ENCODE data around the gene KCTD1. TPM values are rescaled to one million over a fixed set of nuclear protein-coding genes. Genes with fewer than 3 reads are reported as not detected.

KCTD1 gene
- polyA plus RNA-seq, 1 of the 3 experiments (the other 2 are of a cell fraction) = 12.8 TPM

DNA sequence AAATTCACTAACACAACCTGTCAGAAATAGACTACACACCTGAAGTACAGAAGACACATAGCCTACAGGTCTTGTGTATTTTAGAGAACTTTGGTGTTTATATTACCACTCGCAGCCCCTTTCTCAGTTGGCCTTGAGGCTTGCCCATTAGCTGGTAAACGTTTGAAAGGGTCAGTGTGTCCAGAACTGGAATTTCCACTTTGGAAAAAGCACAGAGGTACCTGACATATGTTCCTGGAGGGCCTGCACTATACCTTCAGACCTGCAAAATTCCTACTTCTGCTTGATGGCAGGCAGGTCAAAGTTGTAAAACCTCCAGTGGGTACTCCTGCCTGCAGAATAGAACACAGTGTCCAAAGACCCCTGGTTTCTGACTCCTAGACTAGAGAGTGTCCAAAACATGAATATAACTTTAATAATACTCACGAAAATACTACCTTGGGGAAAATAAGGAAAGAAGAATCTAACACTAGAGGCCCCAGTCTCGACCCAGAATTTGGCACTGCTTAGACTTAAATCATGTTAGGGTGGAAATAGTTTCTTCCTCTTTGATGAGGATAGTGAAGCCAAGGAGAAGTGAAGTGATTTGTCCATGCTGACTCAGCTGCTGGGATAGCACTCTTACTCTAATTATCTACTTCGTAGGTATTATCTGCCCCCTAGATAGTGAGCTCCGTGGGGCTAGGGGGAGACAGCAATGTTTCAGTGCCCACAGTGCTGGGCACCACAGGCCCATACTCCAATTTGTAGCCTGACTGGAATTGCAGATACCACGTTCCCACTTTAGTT lies 2.8 kb downstream of the KCTD1 start:
- TF ChIP-seq JUND (IDR thresholded peaks at IDR 0.05) (no peak), EZH2phosphoT487 (IDR thresholded peaks at IDR 0.05; ENCODE audit: borderline replicate concordance, low read depth) (no peak), USF2 (IDR thresholded peaks at IDR 0.05; ENCODE audit: borderline replicate concordance, low read depth, low read length) (no peak), RFX5 (IDR thresholded peaks at IDR 0.05; ENCODE audit: low read length) (no peak), CTCF (IDR thresholded peaks at IDR 0.05) (no peak), RCOR1 (IDR thresholded peaks at IDR 0.05; ENCODE audit: low read length) (no peak), NFIC (IDR thresholded peaks at IDR 0.05; ENCODE audit: borderline replicate concordance) (no peak), SIN3A (IDR thresholded peaks at IDR 0.05; ENCODE audit: borderline replicate concordance, low read depth, low read length) (no peak), MXI1 (IDR thresholded peaks at IDR 0.05; ENCODE audit: low read depth, low read length) (no peak), RAD21 (IDR thresholded peaks at IDR 0.05; ENCODE audit: low read length) (no peak), FOSL2 (IDR thresholded peaks at IDR 0.05; ENCODE audit: borderline replicate concordance, low read depth) (no peak), EP300 (IDR thresholded peaks at IDR 0.05; ENCODE audit: borderline replicate concordance in 1 of 2, low read depth in 1 of 2, low read length in 1 of 2) (no peak), YY1 (IDR thresholded peaks at IDR 0.05; ENCODE audit: low read depth) (no peak), TAF1 (IDR thresholded peaks at IDR 0.05; ENCODE audit: borderline replicate concordance, low read depth, low read length) (no peak), FOXJ3 (CRISPR knock-in tag; IDR thresholded peaks at IDR 0.05) (no peak), TEAD4 (IDR thresholded peaks at IDR 0.05; ENCODE audit: borderline replicate concordance, insufficient read depth) (no peak), NRF1 (IDR thresholded peaks at IDR 0.05; ENCODE audit: low read depth, low read length) (no peak), CHD2 (IDR thresholded peaks at IDR 0.05; ENCODE audit: low read length, partially characterized antibody) (no peak)
- TF ChIP-seq, protein P1, sequence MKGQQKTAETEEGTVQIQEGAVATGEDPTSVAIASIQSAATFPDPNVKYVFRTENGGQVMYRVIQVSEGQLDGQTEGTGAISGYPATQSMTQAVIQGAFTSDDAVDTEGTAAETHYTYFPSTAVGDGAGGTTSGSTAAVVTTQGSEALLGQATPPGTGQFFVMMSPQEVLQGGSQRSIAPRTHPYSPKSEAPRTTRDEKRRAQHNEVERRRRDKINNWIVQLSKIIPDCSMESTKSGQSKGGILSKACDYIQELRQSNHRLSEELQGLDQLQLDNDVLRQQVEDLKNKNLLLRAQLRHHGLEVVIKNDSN (IDR thresholded peaks at IDR 0.05; ENCODE audit: borderline replicate concordance, low read depth) = no peak
- TF ChIP-seq, protein P2, sequence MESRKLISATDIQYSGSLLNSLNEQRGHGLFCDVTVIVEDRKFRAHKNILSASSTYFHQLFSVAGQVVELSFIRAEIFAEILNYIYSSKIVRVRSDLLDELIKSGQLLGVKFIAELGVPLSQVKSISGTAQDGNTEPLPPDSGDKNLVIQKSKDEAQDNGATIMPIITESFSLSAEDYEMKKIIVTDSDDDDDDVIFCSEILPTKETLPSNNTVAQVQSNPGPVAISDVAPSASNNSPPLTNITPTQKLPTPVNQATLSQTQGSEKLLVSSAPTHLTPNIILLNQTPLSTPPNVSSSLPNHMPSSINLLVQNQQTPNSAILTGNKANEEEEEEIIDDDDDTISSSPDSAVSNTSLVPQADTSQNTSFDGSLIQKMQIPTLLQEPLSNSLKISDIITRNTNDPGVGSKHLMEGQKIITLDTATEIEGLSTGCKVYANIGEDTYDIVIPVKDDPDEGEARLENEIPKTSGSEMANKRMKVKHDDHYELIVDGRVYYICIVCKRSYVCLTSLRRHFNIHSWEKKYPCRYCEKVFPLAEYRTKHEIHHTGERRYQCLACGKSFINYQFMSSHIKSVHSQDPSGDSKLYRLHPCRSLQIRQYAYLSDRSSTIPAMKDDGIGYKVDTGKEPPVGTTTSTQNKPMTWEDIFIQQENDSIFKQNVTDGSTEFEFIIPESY (IDR thresholded peaks at IDR 0.05; ENCODE audit: borderline replicate concordance, low read depth) = no peak
- no peak for DNase-seq
- H3K9me3 ChIP-seq = no peaks in the 10 kb centered on the region
- no peaks in the 10 kb centered on the region for H3K9me2 ChIP-seq
- H2AFZ ChIP-seq (ENCODE audit: low read depth) = no peak overlapping the region
- ChIA-PET POLR2A (no interaction called here), CTCF (interaction anchor here (1.1 to 4.8 kb wide), 4 partner anchors 22 to 162 kb away, joined by 3 to 30 read pairs (median 5); no protein-coding TSS in a partner anchor)
- H3K9ac ChIP-seq = no peak overlapping the region
- H3K27me3 ChIP-seq (ENCODE audit: insufficient read depth) = no peaks in the 10 kb centered on the region
- peak overlapping the region; percentile 71 for H3K4me2 ChIP-seq
- 54% methylated on average over 7 of the region's 7 CpGs for WGBS (ENCODE audit: low lambda C conversion rate)
- peaks cover 61% of the 10 kb centered on the region for H3K79me2 ChIP-seq (ENCODE audit: insufficient read depth)
- H3F3A ChIP-seq (replicated peaks; ENCODE audit: insufficient read depth) = peaks cover 2% of the 10 kb centered on the region
- H3K4me3 ChIP-seq (ENCODE audit: low read depth in 2 of 2, low read length in 1 of 2) = peak overlapping the region; percentile 33 to 50
- H4K20me1 ChIP-seq (ENCODE audit: insufficient read depth) = no peaks in the 10 kb centered on the region; the same call in 1 of the 2 replicates
- peaks cover 12 to 38% of the 10 kb centered on the region in 2 experiments; a peak in 3 of 4 replicates for H3K4me1 ChIP-seq (ENCODE audit: control insufficient read depth in 1 of 2, insufficient read depth in 2 of 2, low read depth in 1 of 2, low read length in 1 of 2)
- no peak overlapping the region for H3K27ac ChIP-seq (ENCODE audit: low read depth in 2 of 2, low read length in 1 of 2)
- peaks cover 2% of the 10 kb centered on the region in 2 experiments for H3K36me3 ChIP-seq (replicated peaks in 1 of 2; ENCODE audit: control insufficient read depth in 1 of 2, insufficient read depth in 2 of 2, low read length in 1 of 2)
